HEK293T (cell line): ENCODE results near the gene IQCN.

Source experiments
- FOXA1 ChIP-seq: fragments of 450-650 bp; IDR thresholded peaks from 2 replicates; pipeline ENCODE4 v1.6.1; 2016; ENCODE audit warnings: mild to moderate bottlenecking
- FOXM1 ChIP-seq: fragments of 450-650 bp; IDR thresholded peaks from 2 replicates; pipeline ENCODE4 v1.6.1; 2017; ENCODE audit warnings: mild to moderate bottlenecking, borderline replicate concordance
- LEF1 ChIP-seq: fragments of 450-650 bp; IDR thresholded peaks from 2 replicates; pipeline ENCODE4 v1.6.1; 2017; ENCODE audit warnings: mild to moderate bottlenecking, borderline replicate concordance
- NFRKB ChIP-seq: fragments of 450-650 bp; IDR thresholded peaks from 2 replicates; pipeline ENCODE4 v1.6.1; 2016; ENCODE audit warnings: mild to moderate bottlenecking, moderate library complexity
- ZNF384 ChIP-seq: fragments of 450-650 bp; IDR thresholded peaks from 2 replicates; pipeline ENCODE4 v1.6.1; 2016

- TF ChIP-seq LEF1: no peak
- no peak for TF ChIP-seq FOXM1
- TF ChIP-seq NFRKB: no peak
- no peak for TF ChIP-seq FOXA1
- no peak for TF ChIP-seq ZNF384
Observed at GRCh38 chr19:18298601-18299000, 24.3 kb upstream of the IQCN start.
